Measurements from ENCODE around the gene AKAP6. TPM values are rescaled to one million over a fixed set of nuclear protein-coding genes. Genes with fewer than 3 reads are reported as not detected.

AKAP6 gene
- total and polyA plus RNA-seq, 4 donors: 0.42 to 3.2 (median 1.7) TPM

- H3K9me3 ChIP-seq (ENCODE audit: control insufficient read depth in 4 of 4, low read length in 3 of 4): no peaks in the 10 kb centered on the region
- no peak overlapping the region for H3K4me3 ChIP-seq (ENCODE audit: low read depth in 1 of 3, low read length in 3 of 3)
- no peaks in the 10 kb centered on the region for H3K27me3 ChIP-seq (ENCODE audit: control insufficient read depth in 4 of 4, insufficient read depth in 4 of 4, low read length in 3 of 4)
- DNase-seq (ENCODE audit: low spot score): no peak
- TF ChIP-seq MAX (IDR thresholded peaks at IDR 0.05): no peak
- TF ChIP-seq RAD21 (IDR thresholded peaks at IDR 0.05): no peak
- no peak for TF ChIP-seq REST (IDR thresholded peaks at IDR 0.05)
- no peak for TF ChIP-seq JUND (IDR thresholded peaks at IDR 0.05)
- TF ChIP-seq FOXA2 (IDR thresholded peaks at IDR 0.05): no peak
- TF ChIP-seq CTCF (IDR thresholded peaks at IDR 0.05; ENCODE audit: low read depth, low read length, missing input control): no peak
- no peak for TF ChIP-seq ATF3 (IDR thresholded peaks at IDR 0.05)
- TF ChIP-seq FOXA1 (IDR thresholded peaks at IDR 0.05): no peak
- TF ChIP-seq ZBTB33 (IDR thresholded peaks at IDR 0.05): no peak
- no peak for TF ChIP-seq TAF1 (conservative IDR thresholded peaks at IDR 0.05)
- TF ChIP-seq SP1 (IDR thresholded peaks at IDR 0.05): no peak
- TF ChIP-seq HNF4G (IDR thresholded peaks at IDR 0.05): no peak
- TF ChIP-seq HNF4A (conservative IDR thresholded peaks at IDR 0.05): no peak
- no peak for TF ChIP-seq YY1 (IDR thresholded peaks at IDR 0.05)
- TF ChIP-seq RXRA (IDR thresholded peaks at IDR 0.05): no peak
- TF ChIP-seq NR2F2 (IDR thresholded peaks at IDR 0.05): no peak
- no peak for TF ChIP-seq GABPA (IDR thresholded peaks at IDR 0.05 in 1 of 2, conservative IDR thresholded peaks at IDR 0.05 in 1 of 2)
- 72% methylated on average over 2 of the region's 2 CpGs for WGBS
- H3K36me3 ChIP-seq (ENCODE audit: control insufficient read depth in 4 of 4, insufficient read depth in 3 of 4, low read depth in 1 of 4, low read length in 3 of 4): peaks cover 0 to 4% (median 0%) of the 10 kb centered on the region in 4 donors
- H3K9ac ChIP-seq (ENCODE audit: low read depth in 1 of 2, low read length in 2 of 2): no peak overlapping the region
- no peak overlapping the region for H3K27ac ChIP-seq (ENCODE audit: low read depth in 1 of 2, low read length in 2 of 2)
- H3K4me1 ChIP-seq (ENCODE audit: control insufficient read depth in 4 of 4, insufficient read depth in 4 of 4, low read length in 3 of 4): no peaks in the 10 kb centered on the region
These were observed 445.1 kb downstream of the AKAP6 start for GRCh38 chr14:32774214-32774613.

GRCh38 chr14:32779840-32780239, 450.7 kb downstream of the AKAP6 start:
- no peak for DNase-seq (ENCODE audit: low spot score)
- no peak overlapping the region for H3K9ac ChIP-seq (ENCODE audit: low read depth in 1 of 2, low read length in 2 of 2)
- no peaks in the 10 kb centered on the region for H3K4me1 ChIP-seq (ENCODE audit: control insufficient read depth in 4 of 4, insufficient read depth in 4 of 4, low read length in 3 of 4)
- no peak overlapping the region for H3K4me3 ChIP-seq (ENCODE audit: low read depth in 1 of 3, low read length in 3 of 3)
- WGBS: 88% methylated on average over 1 of the region's 1 CpG
- TF ChIP-seq YY1 (IDR thresholded peaks at IDR 0.05): no peak
- no peak for TF ChIP-seq CTCF (IDR thresholded peaks at IDR 0.05; ENCODE audit: low read depth, low read length, missing input control)
- TF ChIP-seq FOXA1 (IDR thresholded peaks at IDR 0.05): no peak
- no peak for TF ChIP-seq SP1 (IDR thresholded peaks at IDR 0.05)
- no peak for TF ChIP-seq FOXA2 (IDR thresholded peaks at IDR 0.05)
- no peak for TF ChIP-seq RXRA (IDR thresholded peaks at IDR 0.05)
- TF ChIP-seq TAF1 (conservative IDR thresholded peaks at IDR 0.05): no peak
- TF ChIP-seq HNF4A (conservative IDR thresholded peaks at IDR 0.05): no peak
- TF ChIP-seq MAX (IDR thresholded peaks at IDR 0.05): no peak
- no peak for TF ChIP-seq RAD21 (IDR thresholded peaks at IDR 0.05)
- H3K36me3 ChIP-seq (ENCODE audit: control insufficient read depth in 4 of 4, insufficient read depth in 3 of 4, low read depth in 1 of 4, low read length in 3 of 4): no peaks in the 10 kb centered on the region
- no peaks in the 10 kb centered on the region for H3K9me3 ChIP-seq (ENCODE audit: control insufficient read depth in 4 of 4, low read length in 3 of 4)
- no peaks in the 10 kb centered on the region for H3K27me3 ChIP-seq (ENCODE audit: control insufficient read depth in 4 of 4, insufficient read depth in 4 of 4, low read length in 3 of 4)
- H3K27ac ChIP-seq (ENCODE audit: low read depth in 1 of 2, low read length in 2 of 2): no peak overlapping the region
